ENCODE measurements around the gene IMMP2L.

DNA sequence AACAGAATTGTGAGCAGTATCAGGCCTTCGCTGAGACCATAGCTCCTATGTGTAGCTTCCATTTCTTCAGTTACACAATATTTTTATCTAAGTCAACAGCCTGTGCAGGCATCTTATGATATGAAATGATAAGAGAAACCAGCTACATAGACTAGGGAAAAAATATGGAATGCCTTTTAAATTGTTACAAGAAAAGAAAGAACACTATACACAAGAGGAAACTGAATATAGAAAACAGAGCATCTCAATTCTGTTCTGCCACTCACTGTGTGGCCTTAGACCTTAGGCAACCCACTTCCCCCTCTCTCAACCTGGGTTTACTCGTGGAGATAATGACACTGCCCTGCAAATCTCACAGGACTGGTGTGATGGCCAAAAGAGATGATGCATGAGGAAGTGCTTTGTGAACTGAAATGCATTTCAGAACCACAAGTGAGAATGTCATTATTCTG is 338.5 kb downstream of the IMMP2L start:
- TF ChIP-seq, protein P1, sequence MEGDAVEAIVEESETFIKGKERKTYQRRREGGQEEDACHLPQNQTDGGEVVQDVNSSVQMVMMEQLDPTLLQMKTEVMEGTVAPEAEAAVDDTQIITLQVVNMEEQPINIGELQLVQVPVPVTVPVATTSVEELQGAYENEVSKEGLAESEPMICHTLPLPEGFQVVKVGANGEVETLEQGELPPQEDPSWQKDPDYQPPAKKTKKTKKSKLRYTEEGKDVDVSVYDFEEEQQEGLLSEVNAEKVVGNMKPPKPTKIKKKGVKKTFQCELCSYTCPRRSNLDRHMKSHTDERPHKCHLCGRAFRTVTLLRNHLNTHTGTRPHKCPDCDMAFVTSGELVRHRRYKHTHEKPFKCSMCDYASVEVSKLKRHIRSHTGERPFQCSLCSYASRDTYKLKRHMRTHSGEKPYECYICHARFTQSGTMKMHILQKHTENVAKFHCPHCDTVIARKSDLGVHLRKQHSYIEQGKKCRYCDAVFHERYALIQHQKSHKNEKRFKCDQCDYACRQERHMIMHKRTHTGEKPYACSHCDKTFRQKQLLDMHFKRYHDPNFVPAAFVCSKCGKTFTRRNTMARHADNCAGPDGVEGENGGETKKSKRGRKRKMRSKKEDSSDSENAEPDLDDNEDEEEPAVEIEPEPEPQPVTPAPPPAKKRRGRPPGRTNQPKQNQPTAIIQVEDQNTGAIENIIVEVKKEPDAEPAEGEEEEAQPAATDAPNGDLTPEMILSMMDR (IDR thresholded peaks at IDR 0.05), result no peak
- TF ChIP-seq POLR2A (IDR thresholded peaks at IDR 0.05), result no peak

Measured in body of pancreas (tissue), 4 donors.